Keratinocyte (primary cell): Measurements from ENCODE around the gene PLAU.

ENCODE experiments used
- EZH2 ChIP-seq: IDR thresholded peaks from one replicate; pipeline ENCODE4 v1.6.1; 2012; ENCODE audit warnings: inconsistent platforms, mild to moderate bottlenecking, low read length, moderate library complexity
- TF ChIP-seq, protein P1 (sequence below), 3 experiments: IDR thresholded peaks in 1 of 3; conservative IDR thresholded peaks in 1 of 3; optimal IDR thresholded peaks in 1 of 3; 2 replicates in 2 of 3; 3 replicates in 1 of 3; pipeline versions ENCODE3 to v1.5.1; 2011; ENCODE audit warnings: low read length in 3 of 3, mild to moderate bottlenecking in 3 of 3, moderate library complexity in 2 of 3, control low read depth in 1 of 3, inconsistent platforms in 1 of 3; ENCODE audit not compliant: insufficient read depth in 2 of 3; ENCODE audit errors: extremely low read depth in 1 of 3

DNA sequence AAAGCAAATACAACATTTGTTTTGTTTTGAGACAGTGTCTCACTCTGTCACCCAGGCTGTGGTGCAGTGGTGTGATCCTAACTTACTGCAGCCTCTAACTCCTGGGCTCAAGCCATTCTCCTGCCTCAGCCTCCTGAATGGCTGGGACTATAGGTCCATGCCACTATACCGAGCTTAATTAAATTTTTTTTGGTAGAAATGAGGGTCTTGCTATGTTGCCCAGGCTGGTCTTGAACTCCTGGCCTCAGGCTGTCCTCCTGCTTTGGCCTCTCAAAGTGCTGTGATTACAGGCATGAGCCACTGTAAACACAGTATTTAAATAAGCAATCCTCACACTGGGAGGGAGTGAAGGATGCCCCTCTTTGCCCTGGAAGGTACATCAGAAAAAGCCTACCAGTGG, 32.6 kb upstream of the PLAU start:
- TF ChIP-seq, protein P1, sequence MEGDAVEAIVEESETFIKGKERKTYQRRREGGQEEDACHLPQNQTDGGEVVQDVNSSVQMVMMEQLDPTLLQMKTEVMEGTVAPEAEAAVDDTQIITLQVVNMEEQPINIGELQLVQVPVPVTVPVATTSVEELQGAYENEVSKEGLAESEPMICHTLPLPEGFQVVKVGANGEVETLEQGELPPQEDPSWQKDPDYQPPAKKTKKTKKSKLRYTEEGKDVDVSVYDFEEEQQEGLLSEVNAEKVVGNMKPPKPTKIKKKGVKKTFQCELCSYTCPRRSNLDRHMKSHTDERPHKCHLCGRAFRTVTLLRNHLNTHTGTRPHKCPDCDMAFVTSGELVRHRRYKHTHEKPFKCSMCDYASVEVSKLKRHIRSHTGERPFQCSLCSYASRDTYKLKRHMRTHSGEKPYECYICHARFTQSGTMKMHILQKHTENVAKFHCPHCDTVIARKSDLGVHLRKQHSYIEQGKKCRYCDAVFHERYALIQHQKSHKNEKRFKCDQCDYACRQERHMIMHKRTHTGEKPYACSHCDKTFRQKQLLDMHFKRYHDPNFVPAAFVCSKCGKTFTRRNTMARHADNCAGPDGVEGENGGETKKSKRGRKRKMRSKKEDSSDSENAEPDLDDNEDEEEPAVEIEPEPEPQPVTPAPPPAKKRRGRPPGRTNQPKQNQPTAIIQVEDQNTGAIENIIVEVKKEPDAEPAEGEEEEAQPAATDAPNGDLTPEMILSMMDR (optimal IDR thresholded peaks at IDR 0.05 in 1 of 3, IDR thresholded peaks at IDR 0.05 in 1 of 3, conservative IDR thresholded peaks at IDR 0.05 in 1 of 3; ENCODE audit: extremely low read depth in 1 of 3, insufficient read depth in 2 of 3, low read length in 3 of 3), result no peak
- no peak for TF ChIP-seq EZH2
